GM23338 (cell line): Measurements from ENCODE around the gene GP1BB.

ENCODE experiments used
- CREB1 ChIP-seq: fragments of 250-450 bp; sonication (Bioruptor Pico); IDR thresholded peaks from 2 replicates; pipeline ENCODE4 v1.5.0; 2020; ENCODE audit warnings: low read depth, mild to moderate bottlenecking, moderate library complexity
- EZH2 ChIP-seq: fragments of 200-600 bp; sonication (generic); IDR thresholded peaks from one replicate; pipeline ENCODE4 v1.8.0; 2017; ENCODE audit warnings: antibody characterized with exemption, mild to moderate bottlenecking, low read depth; ENCODE audit not compliant: unreplicated experiment
- EZH2phosphoT487 ChIP-seq: fragments of 200-600 bp; sonication (generic); IDR thresholded peaks from one replicate; pipeline ENCODE4 v1.8.1; 2018; ENCODE audit warnings: antibody characterized with exemption; ENCODE audit not compliant: unreplicated experiment
- TF ChIP-seq, protein P1 (sequence below): IDR thresholded peaks from one replicate; pipeline ENCODE4 v1.6.1; 2018; ENCODE audit warnings: antibody characterized with exemption; ENCODE audit not compliant: unreplicated experiment
- TF ChIP-seq, protein P2 (sequence below), 2 experiments: fragments of 200-600 bp in 1 of 2; sonication (generic) in 1 of 2; conservative IDR thresholded peaks; 2 replicates each; pipeline versions ENCODE4 v1.5.1 to v1.6.1; 2016 to 2017; ENCODE audit warnings: antibody characterized with exemption in 2 of 2, low read depth in 2 of 2, mild to moderate bottlenecking in 2 of 2, moderate library complexity in 1 of 2

DNA sequence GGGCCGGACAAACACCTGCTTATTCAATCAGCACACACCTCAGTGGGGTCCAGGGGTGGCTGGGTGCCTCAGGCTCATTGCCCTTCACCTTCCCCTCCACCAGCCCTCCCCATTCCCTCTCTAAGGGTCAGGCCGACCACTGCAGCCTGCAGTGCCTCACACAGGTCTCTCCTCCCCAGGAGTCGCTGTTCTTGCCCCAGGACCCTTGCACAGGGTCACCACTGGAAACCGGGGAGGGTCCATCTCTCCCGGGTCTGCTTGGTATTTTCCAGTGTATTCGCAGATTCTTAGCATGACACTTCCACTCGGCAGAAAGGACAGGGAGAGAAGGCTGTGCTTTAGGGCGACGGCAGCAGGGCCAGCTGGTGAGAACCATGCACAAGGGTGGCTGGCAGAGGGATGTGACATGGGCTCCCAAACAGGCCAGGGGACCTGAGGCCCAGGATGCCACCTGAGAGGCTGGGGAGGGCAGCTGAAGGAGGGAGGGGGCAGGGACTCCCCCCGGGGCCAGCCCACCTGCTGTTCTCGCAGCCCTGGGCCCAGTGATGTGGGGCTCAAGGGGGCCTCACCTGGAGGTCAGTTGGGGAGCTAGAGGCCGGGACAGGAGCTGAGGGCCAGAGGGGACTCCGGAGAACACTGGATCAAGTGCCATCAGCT lies 21.1 kb downstream of the GP1BB start:
- TF ChIP-seq EZH2phosphoT487 (no peak), EZH2 (no peak), CREB1 (CRISPR knock-in tag) (no peak)
- TF ChIP-seq, protein P1, sequence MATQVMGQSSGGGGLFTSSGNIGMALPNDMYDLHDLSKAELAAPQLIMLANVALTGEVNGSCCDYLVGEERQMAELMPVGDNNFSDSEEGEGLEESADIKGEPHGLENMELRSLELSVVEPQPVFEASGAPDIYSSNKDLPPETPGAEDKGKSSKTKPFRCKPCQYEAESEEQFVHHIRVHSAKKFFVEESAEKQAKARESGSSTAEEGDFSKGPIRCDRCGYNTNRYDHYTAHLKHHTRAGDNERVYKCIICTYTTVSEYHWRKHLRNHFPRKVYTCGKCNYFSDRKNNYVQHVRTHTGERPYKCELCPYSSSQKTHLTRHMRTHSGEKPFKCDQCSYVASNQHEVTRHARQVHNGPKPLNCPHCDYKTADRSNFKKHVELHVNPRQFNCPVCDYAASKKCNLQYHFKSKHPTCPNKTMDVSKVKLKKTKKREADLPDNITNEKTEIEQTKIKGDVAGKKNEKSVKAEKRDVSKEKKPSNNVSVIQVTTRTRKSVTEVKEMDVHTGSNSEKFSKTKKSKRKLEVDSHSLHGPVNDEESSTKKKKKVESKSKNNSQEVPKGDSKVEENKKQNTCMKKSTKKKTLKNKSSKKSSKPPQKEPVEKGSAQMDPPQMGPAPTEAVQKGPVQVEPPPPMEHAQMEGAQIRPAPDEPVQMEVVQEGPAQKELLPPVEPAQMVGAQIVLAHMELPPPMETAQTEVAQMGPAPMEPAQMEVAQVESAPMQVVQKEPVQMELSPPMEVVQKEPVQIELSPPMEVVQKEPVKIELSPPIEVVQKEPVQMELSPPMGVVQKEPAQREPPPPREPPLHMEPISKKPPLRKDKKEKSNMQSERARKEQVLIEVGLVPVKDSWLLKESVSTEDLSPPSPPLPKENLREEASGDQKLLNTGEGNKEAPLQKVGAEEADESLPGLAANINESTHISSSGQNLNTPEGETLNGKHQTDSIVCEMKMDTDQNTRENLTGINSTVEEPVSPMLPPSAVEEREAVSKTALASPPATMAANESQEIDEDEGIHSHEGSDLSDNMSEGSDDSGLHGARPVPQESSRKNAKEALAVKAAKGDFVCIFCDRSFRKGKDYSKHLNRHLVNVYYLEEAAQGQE, result no peak
- TF ChIP-seq, protein P2, sequence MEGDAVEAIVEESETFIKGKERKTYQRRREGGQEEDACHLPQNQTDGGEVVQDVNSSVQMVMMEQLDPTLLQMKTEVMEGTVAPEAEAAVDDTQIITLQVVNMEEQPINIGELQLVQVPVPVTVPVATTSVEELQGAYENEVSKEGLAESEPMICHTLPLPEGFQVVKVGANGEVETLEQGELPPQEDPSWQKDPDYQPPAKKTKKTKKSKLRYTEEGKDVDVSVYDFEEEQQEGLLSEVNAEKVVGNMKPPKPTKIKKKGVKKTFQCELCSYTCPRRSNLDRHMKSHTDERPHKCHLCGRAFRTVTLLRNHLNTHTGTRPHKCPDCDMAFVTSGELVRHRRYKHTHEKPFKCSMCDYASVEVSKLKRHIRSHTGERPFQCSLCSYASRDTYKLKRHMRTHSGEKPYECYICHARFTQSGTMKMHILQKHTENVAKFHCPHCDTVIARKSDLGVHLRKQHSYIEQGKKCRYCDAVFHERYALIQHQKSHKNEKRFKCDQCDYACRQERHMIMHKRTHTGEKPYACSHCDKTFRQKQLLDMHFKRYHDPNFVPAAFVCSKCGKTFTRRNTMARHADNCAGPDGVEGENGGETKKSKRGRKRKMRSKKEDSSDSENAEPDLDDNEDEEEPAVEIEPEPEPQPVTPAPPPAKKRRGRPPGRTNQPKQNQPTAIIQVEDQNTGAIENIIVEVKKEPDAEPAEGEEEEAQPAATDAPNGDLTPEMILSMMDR (conservative IDR thresholded peaks at IDR 0.05; ENCODE audit: low read depth in 2 of 2), result no peak
